Left lung (tissue), 10 donors: ENCODE measurements around the gene THOC2. TPM values are rescaled to one million over a fixed set of nuclear protein-coding genes. Genes with fewer than 3 reads are reported as not detected.

ENCODE experiments used
- ATAC-seq: fragments of 200-7000 bp; cut with Tn5 transposase; one replicate; pipeline ENCODE4 v1.9.1; 2020; ENCODE audit warnings: moderate library complexity
- DNase-seq, 4 donors: peaks; one replicate each; pipeline ENCODE4 v3.0.0-alpha.2; 2013 to 2020
- H3K27ac ChIP-seq, 2 donors: fragments of 200-600 bp; sonication (generic) in 1 of 2; one replicate each; pipeline versions ENCODE4 v1.5.0 to v1.8.0; 2020 to 2021
- H3K27me3 ChIP-seq, 2 donors: fragments of 200-600 bp; sonication (generic) in 1 of 2; one replicate each; pipeline versions ENCODE4 v1.5.0 to v1.8.0; 2020 to 2021
- H3K36me3 ChIP-seq, 2 donors: fragments of 200-600 bp; sonication (generic) in 1 of 2; one replicate each; pipeline versions ENCODE4 v1.5.0 to v1.8.0; 2020 to 2021
- H3K4me1 ChIP-seq, 2 donors: fragments of 200-600 bp; one replicate each; pipeline ENCODE4 v1.8.0; 2021
- H3K4me3 ChIP-seq, 2 donors: fragments of 200-600 bp; sonication (generic) in 1 of 2; one replicate each; pipeline versions ENCODE4 v1.5.0 to v1.8.0; 2020 to 2021; ENCODE audit warnings: mild to moderate bottlenecking in 1 of 2
- H3K9me3 ChIP-seq, 2 donors: fragments of 200-600 bp; sonication (generic) in 1 of 2; one replicate each; pipeline versions ENCODE4 v1.5.0 to v1.8.0; 2020 to 2021
- intact Hi-C, 2 donors: fragments of 100-400 bp; cut with DNase I; formaldehyde crosslinking; loops; one replicate each; pipeline versions ENCODE4 v1.11.2 to v1.14.2; 2022
- polyA plus RNA-seq, 6 donors: library from polyadenylated mRNA; unstranded; fragments of 120-200 nt; gene quantifications; one replicate each; pipeline ENCODE4 v1.2.1, GENCODE V29; 2013; ENCODE audit not compliant: insufficient read length in 6 of 6
- total RNA-seq, 2 donors: library from RNA; stranded (reverse); fragmentation: NEBNext Ultra II Directional; extraction: Animal tissue kit (Norgen Biotek cat#: 25700); gene quantifications; one replicate each; pipeline ENCODE4 v1.2.1, GENCODE V29; 2021
- TF ChIP-seq, protein P1 (sequence below), 2 donors: fragments of 200-600 bp; sonication (generic) in 1 of 2; IDR thresholded peaks; one replicate each; pipeline versions ENCODE4 v1.5.0 to v1.8.0; 2021; ENCODE audit warnings: antibody characterized with exemption in 2 of 2
- donor health status: DM: no; HTN: yes; CAD: no.
- donor health status: DM: no; HTN: no; CAD: no.

The THOC2 gene
- total and polyA plus RNA-seq, 8 donors: 78.2 to 164 (median 137) TPM

DNA sequence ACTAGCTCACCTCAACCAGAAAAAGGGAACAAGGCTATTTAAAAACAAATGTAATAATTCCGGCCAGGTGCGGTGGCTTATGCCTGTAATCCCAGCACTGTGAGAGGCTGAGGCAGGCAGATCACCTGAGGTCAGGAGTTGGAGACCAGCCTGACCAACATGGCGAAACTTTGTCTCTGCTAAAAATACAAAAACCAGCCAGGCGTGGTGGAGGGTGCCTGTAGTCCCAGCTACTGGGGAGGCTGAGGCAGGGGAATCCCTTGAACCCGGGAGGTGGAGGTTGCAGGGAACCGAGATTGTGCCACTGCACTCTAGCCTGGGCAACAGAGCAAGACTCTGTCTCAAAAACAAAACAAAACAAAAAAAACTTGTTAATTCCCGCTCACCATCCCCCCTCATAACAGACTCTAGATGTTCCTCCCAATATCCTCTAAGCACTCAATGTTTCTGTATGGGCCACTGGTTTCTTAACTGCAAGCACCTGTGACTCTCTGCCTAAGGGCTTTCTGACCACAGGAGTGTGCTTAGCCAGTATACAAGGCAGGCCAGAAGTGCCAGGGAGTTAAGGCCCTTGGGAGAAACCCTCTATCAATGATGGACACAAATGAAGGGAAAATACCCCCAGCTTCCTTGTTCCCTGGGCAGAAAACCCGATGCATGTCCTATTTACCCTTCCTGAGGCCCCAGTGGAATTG is 21.0 kb upstream of the THOC2 start:
- Histone ChIP-seq H3K9me3 (no peaks in the 10 kb centered on the region), H3K27ac (no peak overlapping the region), H3K4me3 (no peak overlapping the region), H3K36me3 (no peaks in the 10 kb centered on the region), H3K4me1 (no peaks in the 10 kb centered on the region), H3K27me3 (no peaks in the 10 kb centered on the region)
- no peak for DNase-seq
- TF ChIP-seq, protein P1, sequence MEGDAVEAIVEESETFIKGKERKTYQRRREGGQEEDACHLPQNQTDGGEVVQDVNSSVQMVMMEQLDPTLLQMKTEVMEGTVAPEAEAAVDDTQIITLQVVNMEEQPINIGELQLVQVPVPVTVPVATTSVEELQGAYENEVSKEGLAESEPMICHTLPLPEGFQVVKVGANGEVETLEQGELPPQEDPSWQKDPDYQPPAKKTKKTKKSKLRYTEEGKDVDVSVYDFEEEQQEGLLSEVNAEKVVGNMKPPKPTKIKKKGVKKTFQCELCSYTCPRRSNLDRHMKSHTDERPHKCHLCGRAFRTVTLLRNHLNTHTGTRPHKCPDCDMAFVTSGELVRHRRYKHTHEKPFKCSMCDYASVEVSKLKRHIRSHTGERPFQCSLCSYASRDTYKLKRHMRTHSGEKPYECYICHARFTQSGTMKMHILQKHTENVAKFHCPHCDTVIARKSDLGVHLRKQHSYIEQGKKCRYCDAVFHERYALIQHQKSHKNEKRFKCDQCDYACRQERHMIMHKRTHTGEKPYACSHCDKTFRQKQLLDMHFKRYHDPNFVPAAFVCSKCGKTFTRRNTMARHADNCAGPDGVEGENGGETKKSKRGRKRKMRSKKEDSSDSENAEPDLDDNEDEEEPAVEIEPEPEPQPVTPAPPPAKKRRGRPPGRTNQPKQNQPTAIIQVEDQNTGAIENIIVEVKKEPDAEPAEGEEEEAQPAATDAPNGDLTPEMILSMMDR (IDR thresholded peaks at IDR 0.05): no peak
- intact Hi-C loops: no loop called here
- peak; percentile 80 for ATAC-seq

DNA sequence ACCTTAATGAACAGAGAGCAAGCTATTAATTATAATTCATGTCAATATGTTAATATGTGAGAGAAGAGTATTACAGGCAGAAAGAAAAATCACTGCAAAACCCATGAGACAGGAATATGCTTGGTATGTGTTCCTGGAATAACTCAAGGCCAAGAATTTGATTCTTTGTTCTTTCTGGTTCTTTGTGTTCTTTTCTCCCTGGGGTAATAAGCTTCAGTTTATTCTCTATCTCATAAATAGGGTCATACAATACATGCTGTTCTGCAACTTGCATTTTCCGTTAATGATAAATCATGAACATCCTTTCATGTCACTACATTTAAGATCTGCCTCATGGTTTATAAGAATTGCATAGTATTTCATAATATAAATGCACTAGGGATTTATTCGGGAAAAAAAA is 16.8 kb upstream of the THOC2 start:
- TF ChIP-seq, protein P1 (IDR thresholded peaks at IDR 0.05): no peak
- Histone ChIP-seq H3K27me3 (no peaks in the 10 kb centered on the region), H3K9me3 (no peaks in the 10 kb centered on the region), H3K27ac (no peak overlapping the region), H3K4me1 (no peaks in the 10 kb centered on the region), H3K36me3 (no peaks in the 10 kb centered on the region), H3K4me3 (no peak overlapping the region)
- ATAC-seq (no peak), DNase-seq (no peak)
- intact Hi-C loops: no loop called here

DNA sequence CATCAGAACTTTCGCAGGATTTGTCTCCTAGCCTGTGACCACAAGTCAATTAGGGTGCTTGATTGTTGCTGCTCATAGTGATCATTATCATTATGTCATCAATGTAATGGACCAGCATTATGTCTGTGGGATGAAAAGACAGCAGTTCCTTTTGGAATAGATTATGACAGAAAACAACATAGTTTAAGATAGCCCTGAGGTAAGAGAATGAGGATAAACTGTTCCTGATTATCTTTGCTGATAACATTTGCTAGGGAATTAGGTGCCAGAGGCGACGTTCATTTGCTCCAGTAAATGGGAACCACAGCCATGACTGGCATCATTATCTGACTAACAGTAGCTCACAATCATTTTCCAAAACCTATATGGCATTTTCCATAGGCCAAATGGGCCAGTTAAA is 12.7 kb upstream of the THOC2 start:
- Histone ChIP-seq H3K4me1 (no peaks in the 10 kb centered on the region), H3K27ac (no peak overlapping the region), H3K27me3 (no peaks in the 10 kb centered on the region), H3K36me3 (no peaks in the 10 kb centered on the region), H3K9me3 (no peaks in the 10 kb centered on the region), H3K4me3 (no peak overlapping the region)
- TF ChIP-seq, protein P1 (IDR thresholded peaks at IDR 0.05): no peak
- no peak for ATAC-seq
- no peak for DNase-seq
- intact Hi-C loops: no loop called here

DNA sequence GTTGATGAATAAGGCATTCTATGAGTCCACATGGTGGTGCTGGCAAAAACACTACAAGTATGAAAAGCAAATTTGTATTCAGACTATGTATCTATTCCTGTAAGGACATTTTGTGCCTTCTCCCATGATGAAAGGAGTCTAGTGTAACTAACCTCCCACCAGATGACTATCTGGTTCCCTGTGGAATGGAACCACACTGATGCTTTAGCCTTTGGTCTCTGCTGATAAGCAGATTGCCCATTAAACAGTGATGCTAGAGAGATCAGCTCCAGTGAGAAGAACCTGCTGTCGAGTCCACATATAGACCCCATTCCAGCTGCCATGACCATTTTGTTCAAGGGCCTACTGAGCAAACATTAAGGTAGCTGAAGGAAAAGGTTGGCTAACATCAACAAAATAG is 10.5 kb upstream of the THOC2 start:
- ATAC-seq: no peak
- no peak for DNase-seq
- no peaks in the 10 kb centered on the region for H3K36me3 ChIP-seq
- no peak overlapping the region for H3K4me3 ChIP-seq
- no peaks in the 10 kb centered on the region for H3K27me3 ChIP-seq
- intact Hi-C loops: no loop called here
- H3K4me1 ChIP-seq: no peaks in the 10 kb centered on the region
- TF ChIP-seq, protein P1 (IDR thresholded peaks at IDR 0.05): no peak
- H3K27ac ChIP-seq: no peak overlapping the region
- no peaks in the 10 kb centered on the region for H3K9me3 ChIP-seq

DNA sequence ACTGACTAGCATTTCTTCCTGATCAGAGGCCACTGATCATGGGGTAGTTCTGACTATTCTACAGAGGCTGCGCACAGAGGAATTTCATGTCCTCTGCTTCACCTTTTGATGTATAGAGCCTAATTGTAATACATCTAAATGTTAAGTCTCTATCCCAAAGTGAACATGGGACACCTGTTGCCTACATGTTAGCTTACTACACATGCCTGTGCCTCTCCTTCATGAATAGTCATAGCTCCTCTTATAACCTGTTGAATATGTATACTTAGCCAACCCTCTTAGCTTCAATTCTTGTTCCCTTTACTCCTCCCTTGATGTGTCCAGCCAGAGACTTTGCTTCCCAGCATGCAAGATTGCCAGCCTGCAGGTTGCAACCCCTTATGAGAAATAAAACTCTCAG is 9.6 kb upstream of the THOC2 start:
- intact Hi-C loops: no loop called here
- no peaks in the 10 kb centered on the region for H3K27me3 ChIP-seq
- TF ChIP-seq, protein P1 (IDR thresholded peaks at IDR 0.05): no peak
- no peak overlapping the region for H3K27ac ChIP-seq
- DNase-seq: no peak
- no peak overlapping the region for H3K4me3 ChIP-seq
- ATAC-seq: no peak
- no peaks in the 10 kb centered on the region for H3K4me1 ChIP-seq
- no peaks in the 10 kb centered on the region for H3K36me3 ChIP-seq
- H3K9me3 ChIP-seq: no peaks in the 10 kb centered on the region
